NCI-H524 treated with DMSO at 0.1 percent for 48 hours (cell line): Measurements from ENCODE around the gene WDR72.
"Not testable (repeated sequence)": the region's sequence is repeated elsewhere in the genome, so short reads cannot be mapped to it uniquely, and the experiment has no call there.

ENCODE experiments used
- DNase-seq: peaks from one replicate; lab custom pipeline; 2025; lab: John Stamatoyannopoulos, UW

The WDR72 gene

GRCh38 chr15:53759411-53759931 is at the start of gene WDR72:
Gene WDR72 (minus strand): TSS chr15:53759663. CDS start chr15:53733149, 26,514 bp downstream.
- DNase-seq = no peak

DNA sequence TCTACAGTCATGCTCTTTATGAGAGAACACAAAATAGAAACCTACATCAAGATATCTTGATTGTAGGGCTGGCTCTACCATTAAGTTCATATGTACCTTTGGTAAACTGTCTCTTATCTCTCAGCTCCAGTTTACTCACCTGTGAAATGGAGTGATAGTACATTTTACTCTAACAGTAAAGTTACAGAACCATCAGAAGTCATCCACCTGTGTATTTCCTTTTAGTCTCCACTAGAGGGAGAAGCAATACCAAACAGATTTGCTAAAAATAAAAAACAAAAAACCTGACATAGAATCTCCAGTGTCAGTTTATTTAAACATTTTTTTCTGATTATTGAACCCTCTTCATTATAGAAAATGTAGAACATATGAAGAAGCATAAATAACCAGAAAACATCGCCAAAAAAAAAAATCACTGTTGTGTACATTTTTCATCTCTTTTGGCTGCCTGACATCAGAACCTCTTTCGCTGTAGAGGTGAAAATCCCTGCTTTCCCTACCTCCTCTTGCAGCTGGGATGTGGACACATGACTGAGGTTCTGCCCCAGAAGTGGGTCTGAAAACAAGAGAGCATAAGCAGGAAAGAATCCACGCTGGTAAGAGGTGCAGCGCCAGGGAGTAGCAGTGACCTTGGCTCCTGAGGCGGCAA is 48.7 kb upstream of the WDR72 start:
- no peak for DNase-seq

- no peak for DNase-seq
Observed at GRCh38 chr15:53807501-53807900, 48.0 kb upstream of the WDR72 start.

DNA sequence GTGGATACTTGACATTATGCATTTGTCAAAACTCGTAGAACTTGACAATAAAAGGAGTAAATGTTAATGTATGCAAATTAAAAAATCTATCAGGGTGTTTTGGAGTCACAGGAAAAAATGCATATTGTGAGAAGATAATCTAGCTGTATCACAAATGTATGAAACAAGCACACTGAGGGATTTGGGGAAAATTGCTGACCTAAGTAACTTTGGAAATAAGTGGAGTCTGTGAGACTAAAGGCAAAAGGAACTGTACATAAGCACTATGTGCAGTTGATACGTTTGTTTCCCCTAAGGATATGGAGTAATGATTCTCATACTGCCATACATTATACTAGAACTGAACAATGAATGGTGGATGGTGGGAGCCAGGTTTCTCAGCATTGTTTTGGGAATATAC is 43.2 kb upstream of the WDR72 start:
- no peak for DNase-seq

DNA sequence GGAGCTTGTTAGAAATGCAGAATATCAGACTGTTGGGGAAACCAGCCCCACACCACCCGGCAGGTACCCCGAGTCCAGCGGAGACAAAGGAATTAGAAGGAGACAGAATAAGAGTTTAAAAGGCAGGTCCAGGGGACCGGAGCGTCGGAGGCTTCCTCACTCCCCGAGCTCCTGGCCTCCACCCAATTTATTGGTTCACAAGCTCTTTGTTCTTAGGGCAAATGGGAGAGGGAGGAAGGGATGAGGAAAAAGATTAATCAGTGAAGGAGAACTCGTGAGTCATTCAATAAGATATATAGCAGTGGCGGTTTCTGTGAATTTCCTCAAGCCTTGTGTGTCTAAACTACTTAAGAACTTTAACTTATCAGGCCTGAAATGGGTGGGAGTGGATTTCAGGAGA is 32.1 kb upstream of the WDR72 start:
- DNase-seq = no peak

DNA sequence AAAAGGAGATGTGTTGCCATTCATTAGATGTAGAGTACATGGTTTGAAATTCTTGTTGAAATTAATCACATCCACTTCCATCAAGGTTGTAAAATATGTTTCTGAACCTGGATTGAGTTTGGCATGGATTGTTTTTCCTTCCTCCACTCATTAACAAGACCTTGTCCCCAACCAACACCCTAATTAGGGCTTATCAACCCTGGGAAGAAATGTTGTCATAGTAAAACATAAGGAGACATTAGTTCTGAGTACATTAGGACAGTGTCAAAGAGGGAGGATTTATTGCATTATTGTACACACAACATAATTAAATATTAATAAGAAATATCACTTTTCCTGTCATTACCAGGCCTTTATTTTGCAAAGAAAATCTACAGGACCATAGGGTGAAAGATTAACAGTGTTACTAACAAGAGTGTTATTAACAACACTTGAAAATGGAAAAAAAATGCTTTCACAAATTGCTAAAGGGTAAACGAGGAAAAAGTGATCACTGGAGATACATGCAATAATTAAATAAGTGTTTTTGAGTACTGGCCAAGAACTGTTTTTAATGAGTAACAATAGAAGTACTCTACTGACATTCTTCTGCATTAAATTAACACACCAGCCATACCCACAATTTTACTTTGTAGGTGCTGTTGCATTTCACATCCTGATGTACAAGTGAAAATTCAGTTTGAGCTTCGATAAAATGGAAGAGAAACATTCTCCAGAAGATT is 30.4 kb upstream of the WDR72 start:
- no peak for DNase-seq

GRCh38 chr15:53786401-53786800 is 26.9 kb upstream of the WDR72 start:
- DNase-seq = no peak

GRCh38 chr15:53785241-53785640 is 25.8 kb upstream of the WDR72 start:
- not testable (repeated sequence) for DNase-seq

DNA sequence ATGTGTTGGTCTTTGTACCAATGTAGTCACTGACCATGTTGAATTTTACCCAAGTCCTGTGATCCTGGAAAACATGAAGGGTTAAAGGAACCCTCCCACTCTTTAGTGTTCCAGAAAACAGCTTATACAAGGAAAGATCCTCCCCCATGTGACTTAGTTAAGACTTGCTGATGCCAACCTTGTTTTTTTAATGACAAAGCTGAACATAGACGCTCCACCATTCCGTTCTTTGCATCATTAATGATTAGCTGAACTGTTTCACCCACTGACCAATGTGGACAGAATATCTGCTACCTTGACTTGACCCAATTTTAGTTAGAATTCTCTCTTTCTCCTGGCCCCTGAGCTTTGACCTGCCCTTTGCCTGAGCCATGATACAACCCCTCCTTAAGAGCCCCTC is 3.5 kb upstream of the WDR72 start:
- DNase-seq = no peak

DNA sequence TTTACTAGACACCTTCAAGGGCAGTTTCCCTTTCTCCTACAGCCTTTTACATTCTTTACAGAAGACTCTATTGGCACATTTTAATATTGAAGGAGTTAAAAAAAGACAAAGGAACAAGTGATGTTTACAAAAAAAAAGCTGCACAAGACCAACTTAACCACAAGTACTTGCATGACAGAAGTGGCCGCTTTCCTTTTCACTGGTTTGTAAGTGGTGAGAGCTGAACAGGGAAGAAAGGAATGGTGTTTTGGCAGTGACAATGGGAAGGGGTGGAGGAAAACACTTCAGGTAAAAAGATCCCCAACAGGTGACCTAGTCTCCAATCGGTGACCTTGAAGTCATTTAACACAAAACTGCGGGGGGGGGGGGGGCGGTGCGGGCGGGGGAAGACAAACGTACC is 1.1 kb downstream of the WDR72 start:
- DNase-seq = no peak

DNA sequence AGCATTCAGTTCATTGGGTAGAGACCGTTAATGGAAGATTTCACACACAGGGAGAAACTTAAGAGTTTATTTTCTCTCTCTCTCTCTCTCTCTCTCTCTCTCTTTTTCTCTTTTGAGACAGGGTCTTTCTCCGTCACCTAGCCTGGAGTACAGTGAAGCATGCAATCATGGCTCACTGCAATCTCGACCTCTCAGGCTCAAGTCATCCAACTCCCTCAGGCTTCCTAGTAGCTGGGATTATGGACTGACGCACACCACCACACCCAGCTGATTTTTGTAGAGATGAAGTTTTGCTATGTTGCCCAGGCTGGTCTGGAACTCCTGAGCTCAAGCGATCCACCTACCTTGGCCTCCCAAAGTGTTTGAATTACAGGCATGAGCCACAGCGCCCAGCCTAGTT is 1.6 kb downstream of the WDR72 start:
- no peak for DNase-seq

GRCh38 chr15:53753813-53754212 is 5.7 kb downstream of the WDR72 start:
- DNase-seq = no peak

GRCh38 chr15:53752406-53752805 is 7.1 kb downstream of the WDR72 start:
- DNase-seq = no peak

DNA sequence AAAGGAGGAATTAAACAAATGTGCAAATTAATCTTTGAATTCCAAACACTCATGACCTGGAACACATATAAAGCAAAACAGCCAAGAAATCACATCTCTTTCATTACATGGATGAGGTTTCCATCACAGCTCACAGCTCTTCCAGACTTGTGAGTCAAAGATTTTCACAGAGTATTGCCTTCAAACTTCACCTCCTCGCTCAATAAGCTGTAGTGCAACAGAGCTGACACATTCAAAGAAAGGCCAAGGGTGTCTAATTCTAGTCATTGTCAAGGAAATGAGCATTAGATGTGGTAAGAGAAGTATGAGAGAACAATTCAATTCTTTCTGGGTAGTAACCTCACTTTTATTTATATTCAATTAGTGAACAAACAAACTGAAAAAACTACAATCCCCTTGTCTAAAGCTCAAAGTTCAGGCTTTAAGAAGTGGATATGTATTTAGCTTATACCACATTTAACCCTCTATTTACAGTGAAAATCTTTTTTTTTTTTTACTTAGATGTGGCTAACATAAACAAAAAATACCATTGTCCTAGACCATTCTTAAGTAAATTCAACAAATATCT is 11.9 kb downstream of the WDR72 start:
- DNase-seq = no peak

GRCh38 chr15:53746101-53746500 is 13.4 kb downstream of the WDR72 start:
- no peak for DNase-seq

DNA sequence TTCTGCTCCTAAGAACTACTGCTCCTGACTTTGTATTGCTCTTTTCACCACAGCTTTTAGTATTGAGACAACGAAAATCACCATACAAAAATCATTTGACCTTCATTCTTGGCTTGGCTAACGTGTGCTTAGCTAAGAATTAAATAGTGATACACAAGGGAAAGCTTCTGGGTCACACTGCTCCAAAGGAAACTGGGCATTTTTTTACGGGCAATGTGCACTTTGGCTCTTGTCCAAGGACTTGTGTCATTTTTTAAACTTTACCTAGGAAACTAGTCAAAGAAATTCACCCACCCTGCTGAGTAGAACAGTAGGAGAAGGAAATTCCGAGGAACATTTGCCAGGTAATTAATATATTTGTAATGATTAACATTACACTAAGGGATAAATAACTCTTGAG is 19.8 kb downstream of the WDR72 start:
- no peak for DNase-seq

- no peak for DNase-seq
Observed at GRCh38 chr15:53739187-53739586, 20.3 kb downstream of the WDR72 start.

DNA sequence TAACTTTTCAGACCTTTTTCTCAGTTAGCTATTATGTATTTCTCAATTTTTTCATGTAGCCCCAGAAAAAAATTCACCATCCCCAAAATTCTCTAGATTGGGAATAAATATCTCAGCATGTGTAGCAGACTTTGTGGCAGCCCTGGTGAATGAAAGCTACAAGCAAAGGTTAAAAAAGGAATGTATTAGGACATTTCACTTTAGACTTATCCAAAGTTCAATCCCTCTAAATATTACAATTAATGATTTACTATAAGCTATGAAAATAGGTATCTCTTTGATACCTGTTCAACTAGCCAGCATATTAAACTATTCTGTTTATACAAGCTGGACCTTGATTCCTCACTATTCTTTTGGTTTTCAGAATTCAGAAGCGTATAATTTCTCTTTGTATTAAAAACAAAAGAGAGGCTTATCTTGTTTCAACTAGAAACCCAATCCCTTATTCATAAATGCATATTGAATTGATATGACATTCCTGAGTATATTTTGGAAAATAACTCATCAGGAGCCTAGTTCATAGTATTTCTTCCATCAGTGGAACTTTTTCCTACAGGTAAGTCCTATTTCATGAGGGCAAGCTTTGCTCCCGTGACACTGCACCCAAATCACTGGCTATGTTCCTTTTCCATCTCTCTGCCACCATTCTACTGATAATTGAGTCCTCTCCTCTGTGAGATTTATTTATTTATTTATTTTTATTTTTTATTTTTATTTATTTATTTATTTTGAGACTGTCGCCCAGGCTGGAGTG is 38.0 kb downstream of the WDR72 start:
- DNase-seq = no peak

DNA sequence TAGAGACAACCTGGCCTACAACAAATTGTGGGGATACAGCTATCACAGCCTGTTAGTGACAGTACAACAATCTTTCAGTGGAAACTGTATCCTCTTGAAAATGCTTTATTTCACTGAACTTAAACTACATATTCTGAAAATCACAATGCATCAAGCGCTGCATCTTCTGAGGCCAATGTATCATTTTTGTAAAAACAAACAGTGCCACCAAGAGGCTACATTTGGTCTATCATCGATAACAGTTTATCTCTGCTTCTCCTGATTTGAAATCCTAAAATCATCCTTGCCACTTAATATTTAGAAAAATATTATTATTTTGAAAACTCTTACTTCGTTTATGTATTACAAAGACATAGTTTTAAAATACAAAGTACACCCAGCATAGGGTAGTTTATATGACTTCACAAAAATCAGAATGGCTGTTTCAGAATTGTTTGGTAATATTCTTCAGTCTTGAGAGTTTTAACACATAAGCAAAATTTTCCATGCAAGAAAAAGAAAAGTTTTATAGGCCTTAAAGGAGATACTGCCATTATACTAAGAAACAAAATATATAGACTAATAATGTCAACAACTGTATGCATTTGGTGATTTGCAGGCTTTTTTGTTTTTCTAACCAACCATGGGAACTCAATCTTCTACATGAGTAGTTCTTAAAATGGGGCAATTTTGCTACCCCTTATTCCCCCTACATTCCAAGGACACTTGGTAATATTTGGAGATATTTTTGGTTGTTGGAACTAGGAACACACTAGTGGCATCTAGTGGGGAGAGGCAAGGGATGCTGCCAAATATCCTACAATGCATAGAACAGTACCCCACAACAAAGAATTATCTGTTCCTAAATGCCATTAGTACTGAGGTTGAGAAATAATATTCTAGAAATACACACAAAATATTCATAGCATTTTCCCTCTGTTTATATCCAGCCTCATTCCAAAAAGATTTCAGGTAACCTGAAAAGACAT is 42.3 kb downstream of the WDR72 start:
- no peak for DNase-seq

- DNase-seq = no peak
Observed at GRCh38 chr15:53713218-53713617, 46.2 kb downstream of the WDR72 start.

- no peak for DNase-seq
Observed at GRCh38 chr15:53710906-53711305, 48.6 kb downstream of the WDR72 start.
